Hypothalamus (tissue), 51 donors: ENCODE data around the gene MYH3.
A peak's percentile ranks its signal among the peaks of the same experiment; 100 is the strongest.

Experiments
- DNase-seq, 51 donors: peaks; one replicate each; lab custom pipeline; 2025; lab: John Stamatoyannopoulos, UW

Gene MYH3

DNA sequence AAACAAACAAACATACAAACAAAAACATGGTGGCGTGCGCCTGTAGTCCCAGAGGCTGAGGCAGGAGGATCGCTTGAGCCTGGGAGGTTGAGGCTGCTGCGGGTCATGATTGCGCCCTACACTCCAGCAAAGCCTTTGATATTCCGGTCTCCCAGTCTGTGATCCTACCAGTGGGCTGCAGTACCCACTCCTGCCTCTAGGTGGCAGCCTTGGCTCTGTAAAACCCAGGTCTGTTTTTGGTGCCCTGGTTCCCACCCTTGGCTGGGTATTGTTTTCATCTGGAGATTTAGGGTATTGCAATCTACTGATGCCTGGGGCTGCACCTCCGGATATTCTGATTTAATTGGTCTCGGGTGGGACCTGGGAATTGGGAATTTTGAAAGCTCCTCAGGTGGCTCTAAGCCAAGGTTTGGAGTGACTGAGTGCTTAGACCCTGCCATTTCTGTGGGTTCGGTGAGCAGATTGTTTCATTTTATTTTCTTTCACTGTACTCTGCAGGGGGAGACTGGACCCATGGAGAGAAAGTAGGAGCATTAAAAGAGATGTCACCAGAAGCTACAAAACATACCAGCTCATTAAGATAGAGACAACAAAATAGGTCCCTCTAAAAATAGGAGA lies 40.5 kb downstream of the MYH3 start:
- DNase-seq, result peak in 42 of 51 donors; percentile 1 to 83 (median 36)

DNA sequence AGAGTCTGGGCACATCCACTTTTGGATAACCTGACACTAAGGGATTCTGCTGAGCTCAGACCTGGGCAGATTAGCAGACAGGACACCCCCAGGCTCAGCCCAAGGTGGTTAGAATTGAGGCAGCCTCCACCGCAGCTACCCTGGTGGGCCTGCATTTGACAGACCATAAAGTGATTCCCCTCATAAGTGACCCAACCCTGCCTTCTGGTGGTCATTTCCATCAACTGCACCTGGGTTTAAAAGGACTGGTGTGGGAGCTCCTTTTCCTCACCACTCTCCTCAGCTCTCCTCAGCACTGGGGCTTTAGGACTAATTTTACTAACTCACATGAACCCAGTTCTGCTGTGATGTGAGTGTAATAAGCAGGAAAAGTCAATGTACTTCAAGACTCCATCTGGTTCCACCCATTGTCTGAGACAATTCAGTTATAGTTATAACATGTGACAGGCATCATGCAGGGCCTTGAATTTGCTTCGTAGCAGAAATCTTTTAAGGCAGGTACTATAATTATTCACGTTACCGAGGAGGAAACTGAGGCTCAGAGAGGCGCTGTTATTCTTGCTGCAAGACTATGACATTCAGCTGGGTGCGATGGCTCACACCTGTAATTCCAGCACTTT lies 42.5 kb downstream of the MYH3 start:
- DNase-seq, result peak in 26 of 51 donors; percentile 2 to 56 (median 12)

DNA sequence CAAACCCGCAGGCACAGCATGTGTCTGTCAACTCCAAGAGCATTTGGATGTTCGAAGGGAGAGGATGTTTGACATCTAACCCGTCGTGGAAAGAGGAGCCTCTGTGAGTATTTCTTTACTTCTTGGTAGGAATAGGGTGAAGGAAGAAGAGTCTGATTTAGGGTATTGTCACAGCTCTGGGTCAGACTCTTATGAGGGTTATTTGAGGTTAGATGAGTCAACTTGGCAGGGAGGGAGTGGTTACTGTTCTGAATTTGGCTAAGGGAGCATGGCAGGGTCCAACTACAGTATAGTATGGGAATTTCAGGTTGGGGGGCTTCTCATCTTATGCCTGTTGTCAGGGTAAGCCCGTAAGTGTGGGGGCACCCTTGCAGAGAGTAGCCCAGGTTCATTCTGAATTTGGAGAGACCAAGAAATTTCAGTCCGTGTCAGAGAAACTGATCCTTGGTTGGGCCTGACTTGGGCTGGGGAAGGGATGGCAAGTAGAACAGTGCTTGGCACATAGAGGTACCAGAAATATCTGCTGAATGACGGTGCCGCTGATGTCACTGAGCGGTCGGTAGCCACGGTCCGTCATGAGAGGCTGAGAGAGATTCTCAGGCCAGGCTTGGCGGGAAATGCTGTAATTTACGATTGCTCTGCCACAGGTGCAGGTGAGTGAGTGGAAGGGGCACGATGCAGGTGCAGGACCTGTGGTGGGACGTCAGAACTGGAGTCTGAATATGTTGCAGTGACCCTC lies 43.2 kb downstream of the MYH3 start:
- DNase-seq, result no peak

DNA sequence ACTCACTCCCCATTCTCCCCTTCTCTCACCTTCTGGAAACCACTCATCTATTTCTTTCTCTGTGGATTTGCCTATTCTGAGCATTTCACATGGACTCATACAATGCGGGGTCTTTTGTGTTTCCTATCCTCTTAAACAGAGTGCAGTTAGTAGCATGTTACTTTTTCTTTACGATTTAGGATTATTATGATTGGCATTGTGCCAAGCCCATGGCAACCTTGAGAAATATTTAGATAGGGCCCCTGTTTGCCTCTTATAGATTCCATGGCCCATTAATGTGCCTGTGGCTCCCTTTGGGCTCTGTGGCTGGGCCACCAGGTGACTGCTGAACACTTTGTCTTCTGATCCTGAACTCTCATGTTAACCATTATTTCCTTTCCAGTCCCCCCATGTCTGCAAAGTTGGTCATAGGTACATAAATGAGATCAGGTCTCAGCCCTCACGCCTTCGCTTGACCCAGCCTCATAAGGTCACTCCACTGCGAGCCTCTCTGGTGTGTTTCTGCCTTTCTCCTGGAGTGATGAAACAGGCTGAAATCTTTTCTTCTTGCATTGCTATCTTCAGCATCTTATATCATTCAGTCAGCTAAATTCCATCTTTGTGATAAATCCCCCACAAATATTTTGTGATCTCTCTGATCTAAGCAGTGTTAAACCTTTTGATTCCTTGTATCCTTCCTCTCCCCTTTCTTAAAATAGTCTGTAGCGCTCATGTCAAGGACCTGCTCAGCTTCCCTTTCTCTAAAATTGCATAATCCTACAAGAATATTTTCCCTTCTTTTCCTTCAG lies 44.0 kb downstream of the MYH3 start:
- DNase-seq, result no peak

DNA sequence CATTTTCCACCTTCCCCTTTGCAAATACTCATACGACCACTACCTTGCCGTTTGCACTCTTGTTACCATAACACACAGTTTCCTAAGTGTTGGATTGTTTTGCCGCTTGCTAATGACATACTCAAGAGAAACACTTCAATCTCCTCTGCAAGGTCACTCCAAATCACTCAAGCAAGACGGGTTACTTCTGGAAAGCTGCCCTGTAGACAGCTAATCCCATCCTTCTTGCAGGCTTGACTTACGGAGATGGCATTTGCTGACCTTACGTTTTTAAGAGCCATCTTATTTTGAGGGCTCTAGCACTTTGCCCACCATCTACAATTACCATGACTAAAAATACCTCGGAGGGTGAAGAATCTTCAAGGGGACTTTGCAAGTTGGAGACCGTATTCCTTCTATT lies 46.2 kb downstream of the MYH3 start:
- DNase-seq, result no peak

DNA sequence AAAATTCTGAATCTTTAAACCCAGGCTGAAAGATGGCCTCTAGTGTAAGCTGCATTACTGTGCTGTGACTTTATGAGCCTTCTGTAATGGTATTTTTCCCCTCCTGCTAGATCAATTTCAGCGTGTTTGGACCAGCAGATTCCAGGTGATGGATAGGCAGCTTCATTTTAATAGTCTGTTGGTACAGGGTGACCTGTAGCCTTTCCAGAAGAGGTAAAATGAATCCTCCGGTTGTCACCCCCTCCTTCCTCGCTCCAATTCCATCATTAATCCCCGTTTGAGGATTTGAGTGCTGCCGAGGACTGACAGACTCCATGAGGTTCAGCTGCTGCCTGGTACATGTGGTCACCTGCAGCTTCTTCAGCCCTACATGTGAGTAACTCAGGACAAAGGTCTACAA lies 48.9 kb downstream of the MYH3 start:
- no peak for DNase-seq

DNA sequence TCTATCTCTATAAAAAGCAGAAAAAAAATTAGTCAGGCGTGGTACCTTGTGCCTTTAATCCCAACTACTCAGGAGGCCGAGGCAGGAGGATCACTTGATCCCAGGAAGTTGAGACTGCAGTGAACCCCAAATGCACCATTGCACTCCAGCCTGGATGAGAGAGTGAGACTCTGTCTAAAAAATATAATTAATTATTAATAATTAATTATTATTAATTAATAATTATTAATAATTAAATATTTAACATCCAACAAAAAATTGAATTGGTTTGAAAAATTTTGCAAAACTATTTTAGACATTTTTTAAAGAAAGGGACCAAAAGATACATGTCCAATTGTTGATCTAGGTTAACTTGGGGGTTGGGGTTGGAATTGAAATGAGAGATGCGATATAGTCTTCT lies 51.0 kb downstream of the MYH3 start:
- DNase-seq, result no peak

DNA sequence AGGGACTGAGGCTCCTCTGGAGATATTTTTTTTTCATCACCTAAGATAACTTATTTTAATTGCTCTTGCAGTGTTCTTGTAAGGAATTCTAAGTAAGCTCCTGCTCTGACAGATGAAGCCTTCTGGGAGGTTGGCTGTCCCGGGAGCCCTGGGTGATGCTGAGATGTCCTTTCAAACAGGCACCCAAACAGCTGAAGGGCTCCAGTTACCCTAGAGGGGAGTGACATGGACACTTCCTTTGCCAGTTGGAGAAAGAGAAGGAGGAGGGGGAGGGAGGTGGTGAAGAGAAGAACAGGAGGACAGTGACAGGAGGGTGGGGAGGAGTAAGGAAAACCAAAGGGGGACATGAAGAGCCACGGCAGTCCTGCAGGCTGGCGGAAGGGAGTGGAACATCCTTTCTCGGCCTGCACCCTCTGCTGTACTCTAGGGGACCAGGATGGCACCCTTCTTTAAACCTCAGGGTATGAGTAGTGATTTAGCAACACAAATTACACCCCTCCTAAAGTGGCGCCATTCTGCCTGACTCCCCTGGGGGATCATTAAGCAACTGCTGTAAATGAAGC lies 51.8 kb downstream of the MYH3 start:
- no peak for DNase-seq

DNA sequence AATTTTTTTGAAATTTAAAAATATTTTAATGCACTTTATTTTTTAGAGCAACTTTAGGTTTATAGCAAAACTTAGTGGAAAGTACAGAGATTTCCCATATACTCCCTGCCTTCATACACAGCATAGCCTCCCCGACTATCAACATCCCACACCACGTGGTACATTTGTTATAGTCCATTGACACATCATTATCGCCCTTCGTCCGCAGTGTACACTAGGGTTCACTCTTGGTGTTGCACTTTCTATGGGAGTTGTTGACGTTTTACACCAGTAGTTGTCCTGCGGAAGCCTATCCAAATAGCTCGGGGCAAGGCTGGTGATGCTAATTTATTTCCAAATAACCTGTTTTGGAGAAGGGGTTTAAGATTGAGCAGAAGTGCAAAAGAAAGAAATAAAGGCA lies 52.6 kb downstream of the MYH3 start:
- no peak for DNase-seq

DNA sequence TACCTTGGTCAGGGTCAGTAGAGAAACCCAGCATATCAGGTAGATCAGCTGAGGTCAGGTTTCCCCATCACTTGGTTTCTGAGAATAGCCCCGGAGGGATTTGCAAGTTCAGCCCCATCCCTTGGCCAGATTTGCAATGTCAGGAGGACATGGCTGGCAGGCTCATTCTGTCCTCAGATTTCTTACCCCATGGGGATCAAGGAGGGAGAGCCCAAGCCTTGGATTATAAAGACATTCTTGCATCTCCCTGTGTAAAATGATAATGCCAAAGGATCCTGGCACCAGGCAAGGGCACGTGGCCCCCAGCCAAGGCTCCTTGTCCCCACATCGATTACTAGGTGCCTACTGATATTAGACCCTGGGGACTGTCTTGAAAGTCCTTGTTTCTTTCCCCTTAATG lies 53.2 kb downstream of the MYH3 start:
- no peak for DNase-seq

DNA sequence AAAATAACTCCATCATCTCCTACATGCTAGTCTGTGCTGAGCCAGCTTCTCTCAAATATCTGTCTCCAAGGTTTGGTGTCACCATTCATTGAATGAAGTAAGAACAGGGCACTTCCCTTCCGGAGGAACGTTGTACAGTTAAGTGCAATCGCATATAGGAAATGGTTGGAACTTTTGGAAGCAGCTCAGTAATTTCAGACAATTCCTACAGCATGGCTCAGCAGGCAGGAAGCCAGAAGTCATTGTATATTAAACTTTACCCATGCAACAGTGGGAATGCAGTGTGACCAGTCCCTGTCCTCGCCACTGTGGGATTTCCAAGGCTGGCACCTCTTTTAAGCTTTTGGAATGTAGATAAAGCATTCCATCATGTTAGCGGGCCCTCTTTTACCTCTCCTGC lies 56.5 kb downstream of the MYH3 start:
- no peak for DNase-seq

DNA sequence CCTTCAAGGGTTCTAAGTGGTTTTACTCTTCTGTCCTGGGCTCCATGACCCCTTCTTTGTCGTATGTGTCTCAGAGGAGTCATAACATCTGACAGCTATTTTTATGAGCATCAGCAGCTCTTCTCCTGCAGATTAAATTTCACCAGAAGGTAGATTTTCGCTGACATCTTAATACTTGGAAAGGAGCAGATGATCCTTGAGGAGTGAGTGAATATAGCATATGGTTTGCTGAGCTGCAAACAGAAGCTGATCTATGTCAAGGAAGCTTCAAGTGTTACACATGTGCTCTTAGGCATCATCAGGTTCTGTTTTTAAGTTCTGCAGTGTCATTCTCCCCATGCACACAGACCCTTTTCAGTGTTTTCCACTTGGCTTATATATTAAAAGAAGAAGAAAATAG lies 58.5 kb downstream of the MYH3 start:
- DNase-seq, result no peak

DNA sequence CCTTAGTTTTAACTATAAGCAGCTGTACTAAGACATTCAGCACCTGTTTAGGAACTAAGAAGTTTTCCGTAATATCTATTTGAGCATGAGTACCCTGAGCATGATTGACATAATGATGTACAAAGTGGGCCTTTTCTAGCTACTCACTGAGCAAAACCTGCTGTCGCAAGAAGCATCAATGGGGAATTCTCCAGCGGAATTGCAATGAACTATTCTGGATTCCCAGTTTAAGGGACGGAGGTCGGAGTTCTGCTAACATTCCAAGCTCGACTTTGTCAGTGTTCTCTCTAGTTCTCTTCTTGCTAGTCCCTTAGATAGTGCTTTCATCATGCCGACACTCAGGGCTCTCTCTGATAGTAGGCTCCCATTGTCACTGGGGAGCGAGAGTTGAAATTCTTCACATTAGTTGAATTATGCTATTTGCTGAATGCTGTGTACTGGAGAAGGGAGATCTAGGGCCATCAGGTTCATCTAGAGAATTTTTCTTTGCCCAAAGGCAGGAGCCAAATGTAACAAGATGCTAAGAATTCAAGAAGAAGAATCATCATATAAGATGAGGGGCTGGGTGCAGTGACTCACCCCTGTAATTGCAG lies 67.5 kb downstream of the MYH3 start:
- DNase-seq, result no peak

DNA sequence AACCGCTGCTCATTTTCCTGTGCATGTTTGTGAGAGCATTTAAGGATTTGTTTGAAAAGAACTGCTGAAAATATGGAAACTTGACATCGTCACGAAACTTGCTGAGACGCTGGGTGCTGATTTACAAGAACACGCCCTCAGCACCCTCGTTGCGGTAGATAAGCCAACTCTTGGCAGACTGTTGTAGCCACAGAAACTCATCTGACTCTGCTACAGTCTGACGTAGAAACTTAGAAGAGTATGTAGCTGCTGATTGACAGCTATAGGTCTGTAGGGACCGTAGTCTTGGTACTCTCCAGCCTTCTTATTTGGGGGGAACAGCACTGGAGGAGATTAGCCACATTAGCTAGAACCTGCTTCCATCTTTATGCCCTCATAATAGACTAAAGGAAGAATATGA lies 71.6 kb downstream of the MYH3 start:
- no peak for DNase-seq

DNA sequence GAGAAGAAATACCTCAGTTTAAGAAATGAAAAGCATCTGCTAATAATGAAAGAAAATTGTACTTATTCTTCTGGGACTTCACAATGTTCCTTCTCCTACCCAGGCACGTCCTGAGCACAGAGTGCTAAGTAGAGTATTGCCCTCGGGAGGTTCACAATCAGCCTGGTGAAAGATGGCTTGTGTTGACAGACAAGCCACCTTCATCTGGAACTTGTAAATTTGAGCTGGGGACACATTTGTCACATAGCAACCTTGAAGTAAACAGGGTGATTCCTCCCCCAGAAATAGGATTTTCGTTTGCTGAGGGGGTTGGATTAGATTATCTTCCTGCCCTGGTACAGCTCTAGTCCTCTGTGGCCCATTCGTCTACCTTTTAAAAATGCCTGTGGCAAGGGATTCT lies 73.3 kb downstream of the MYH3 start:
- DNase-seq, result no peak

DNA sequence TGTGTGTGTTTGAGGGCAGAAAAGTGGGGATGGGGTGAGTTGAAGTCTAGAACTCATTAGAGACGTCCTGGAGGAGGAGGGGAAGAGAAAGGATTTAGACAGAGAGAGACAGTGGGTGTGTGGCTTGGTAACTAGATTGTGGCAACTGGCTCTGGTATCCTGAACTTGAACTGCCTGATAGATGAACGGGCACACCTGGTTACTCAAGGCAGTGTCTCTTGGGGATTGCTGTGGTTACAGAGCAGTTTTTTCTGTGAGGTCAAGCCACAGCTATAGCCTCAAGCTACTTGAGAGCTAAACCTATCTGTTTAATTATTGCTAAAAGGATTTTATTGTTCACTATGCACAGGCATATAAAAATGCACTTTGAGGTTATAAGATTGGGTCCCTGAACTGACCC lies 77.8 kb downstream of the MYH3 start:
- DNase-seq, result no peak
